Upper lobe of left lung (tissue), 6 donors: ENCODE results near the gene LRRC7. TPM values are rescaled to one million over a fixed set of nuclear protein-coding genes. Genes with fewer than 3 reads are reported as not detected.

Experiments
- ATAC-seq, 2 donors: fragments of 200-7000 bp; cut with Tn5 transposase; one replicate each; pipeline ENCODE4 v1.9.1; 2022; ENCODE audit warnings: mild to moderate bottlenecking in 2 of 2, moderate library complexity in 2 of 2; ENCODE audit not compliant: low FRiP score in 2 of 2
- DNase-seq, 2 donors: peaks; one replicate each; pipeline ENCODE4 v3.0.0-alpha.2; 2019 to 2020
- H3K27ac ChIP-seq, 4 donors: fragments of 200-600 bp; sonication (generic); one replicate each; pipeline ENCODE4 v1.5.1; 2016 to 2019
- H3K27me3 ChIP-seq, 4 donors: fragments of 200-600 bp; sonication (generic); one replicate each; pipeline ENCODE4 v1.5.1; 2017 to 2019
- H3K36me3 ChIP-seq, 4 donors: fragments of 200-600 bp; sonication (generic); one replicate each; pipeline ENCODE4 v1.5.1; 2016 to 2019
- H3K4me1 ChIP-seq, 4 donors: fragments of 200-600 bp; sonication (generic); one replicate each; pipeline ENCODE4 v1.5.1; 2018 to 2019
- H3K4me3 ChIP-seq, 4 donors: fragments of 200-600 bp; sonication (generic); one replicate each; pipeline ENCODE4 v1.5.1; 2017 to 2019; ENCODE audit warnings: mild to moderate bottlenecking in 2 of 4, moderate library complexity in 1 of 4
- H3K9me3 ChIP-seq, 4 donors: fragments of 200-600 bp; sonication (generic); one replicate each; pipeline ENCODE4 v1.5.1; 2018 to 2019
- CTCF ChIP-seq, 6 experiments: fragments of 450-650 bp in 4 of 6; fragments of 200-600 bp in 2 of 6; sonication (generic) in 2 of 6; IDR thresholded peaks; one replicate each; pipeline ENCODE4 v1.5.1; 2016 to 2019; ENCODE audit warnings: antibody characterized with exemption in 6 of 6
- EP300 ChIP-seq, 4 donors: sonication (generic); formaldehyde crosslinking; IDR thresholded peaks; one replicate each; pipeline ENCODE4 v1.5.1; 2017; ENCODE audit warnings: antibody characterized with exemption in 4 of 4, control low read depth in 2 of 4
- POLR2A ChIP-seq, 4 donors: fragments of 450-650 bp; IDR thresholded peaks; one replicate each; pipeline ENCODE4 v1.5.1; 2016 to 2017; ENCODE audit warnings: antibody characterized with exemption in 4 of 4, mild to moderate bottlenecking in 2 of 4
- POLR2AphosphoS5 ChIP-seq, 2 donors: sonication (generic); formaldehyde crosslinking; IDR thresholded peaks; one replicate each; pipeline ENCODE4 v1.5.1; 2017; ENCODE audit warnings: antibody characterized with exemption in 2 of 2
- WGBS, 2 donors: methylation state at CpG; one replicate each; pipeline ENCODE4 v1.1.5; 2017 to 2018; 5-methylcytosine and 5-hydroxymethylcytosine counted together
- total RNA-seq, 6 donors: library from RNA; depleted of rRNA in 4 of 6; stranded (reverse); fragments of >200 nt in 4 of 6; gene quantifications; one replicate each; pipeline versions ENCODE4 v1.1.0 to v1.2.1, GENCODE V29; 2016 to 2021
- donor health status: DM: no; HTN: no; CAD: no; lungs with moderate emphysema.
- donor health status: DM: no; HTN: yes; CAD: no; lungs with severe emphysema.

The LRRC7 gene
- total RNA-seq, 6 donors from 2014 or later = not detected

DNA sequence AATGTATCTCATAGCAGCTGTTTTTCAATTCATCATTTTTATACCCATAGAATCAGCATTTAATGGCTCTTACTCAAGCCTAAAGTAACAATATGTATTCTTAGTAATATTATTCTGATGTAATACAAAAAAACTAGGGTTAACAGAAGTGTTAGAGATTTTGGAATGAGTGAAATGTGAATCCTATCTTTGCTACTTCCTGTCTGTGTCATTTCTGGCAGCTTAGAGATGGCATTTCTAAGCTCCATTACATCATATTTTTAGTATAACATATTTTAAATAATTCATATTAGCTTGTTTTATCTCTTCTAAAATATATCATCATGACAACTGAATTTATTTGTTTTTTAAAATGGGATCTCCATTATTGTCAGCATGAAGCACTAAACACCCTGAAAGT, 90.2 kb downstream of the LRRC7 start:
- no peaks in the 10 kb centered on the region for H3K36me3 ChIP-seq
- no peaks in the 10 kb centered on the region for H3K27me3 ChIP-seq
- no peak for TF ChIP-seq POLR2A (IDR thresholded peaks at IDR 0.05)
- H3K4me1 ChIP-seq = no peaks in the 10 kb centered on the region
- DNase-seq (no peak), ATAC-seq (no peak)
- H3K27ac ChIP-seq = no peak overlapping the region
- H3K4me3 ChIP-seq = no peak overlapping the region
- no peaks in the 10 kb centered on the region for H3K9me3 ChIP-seq

GRCh38 chr1:69661686-69662085, 94.0 kb downstream of the LRRC7 start:
- ATAC-seq (no peak), DNase-seq (no peak)
- Histone ChIP-seq H3K4me1 (no peaks in the 10 kb centered on the region), H3K27ac (no peak overlapping the region), H3K27me3 (no peaks in the 10 kb centered on the region), H3K36me3 (no peaks in the 10 kb centered on the region), H3K9me3 (peaks cover 0 to 4% (median 0%) of the 10 kb centered on the region in 4 donors), H3K4me3 (no peak overlapping the region)
- 56 to 63% methylated on average over 1 of the region's 1 CpG for WGBS, 2 donors
- TF ChIP-seq POLR2AphosphoS5 (IDR thresholded peaks at IDR 0.05) (no peak), CTCF (IDR thresholded peaks at IDR 0.05) (no peak), EP300 (IDR thresholded peaks at IDR 0.05) (no peak), POLR2A (IDR thresholded peaks at IDR 0.05) (no peak)

- peaks cover 0 to 4% (median 0%) of the 10 kb centered on the region in 4 donors for H3K9me3 ChIP-seq
- H3K27me3 ChIP-seq = no peaks in the 10 kb centered on the region
- 83 to 84% methylated on average over 2 of the region's 2 CpGs for WGBS, 2 donors
- no peak overlapping the region for H3K4me3 ChIP-seq
- TF ChIP-seq POLR2AphosphoS5 (IDR thresholded peaks at IDR 0.05) = no peak
- TF ChIP-seq POLR2A (IDR thresholded peaks at IDR 0.05) = no peak
- no peak for TF ChIP-seq CTCF (IDR thresholded peaks at IDR 0.05)
- TF ChIP-seq EP300 (IDR thresholded peaks at IDR 0.05) = no peak
- ATAC-seq (no peak), DNase-seq (no peak)
- H3K36me3 ChIP-seq = no peaks in the 10 kb centered on the region
- H3K27ac ChIP-seq = no peak overlapping the region
- no peaks in the 10 kb centered on the region for H3K4me1 ChIP-seq
Measured at GRCh38 chr1:69662321-69662720, 94.6 kb downstream of the LRRC7 start.

DNA sequence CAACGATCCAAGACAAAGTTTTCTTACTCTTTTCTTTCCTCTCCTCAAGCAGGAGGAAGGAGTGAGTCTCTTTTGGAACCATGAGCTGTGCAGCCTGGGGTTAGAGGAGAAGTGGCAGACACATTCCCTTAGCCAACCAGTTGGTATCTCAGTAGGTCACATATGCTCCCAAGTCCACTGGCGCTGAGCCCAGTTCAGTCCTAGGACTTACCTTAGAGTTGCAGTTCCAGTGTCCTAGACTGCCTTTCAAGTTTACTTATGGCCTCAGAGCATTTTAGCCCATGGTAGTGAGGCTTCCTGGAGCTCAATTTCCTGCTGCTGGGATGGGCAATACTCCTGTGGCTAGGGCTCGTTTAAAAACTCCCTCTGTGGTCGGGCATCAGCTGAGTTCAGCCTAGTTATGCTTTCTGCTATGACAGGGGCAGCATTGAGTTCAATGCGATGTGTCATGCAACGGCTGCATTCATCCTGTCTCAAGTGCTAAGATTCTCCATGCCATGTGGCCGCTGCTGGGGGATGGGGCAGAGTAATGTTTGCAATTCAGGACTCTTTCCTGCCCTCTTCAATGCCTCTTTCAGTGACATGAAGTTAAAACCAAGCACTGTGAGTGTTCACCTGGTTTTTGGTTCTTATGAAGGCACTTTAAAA, 103.8 kb downstream of the LRRC7 start:
- TF ChIP-seq EP300 (IDR thresholded peaks at IDR 0.05) (no peak), POLR2A (IDR thresholded peaks at IDR 0.05) (no peak), CTCF (IDR thresholded peaks at IDR 0.05) (no peak), POLR2AphosphoS5 (IDR thresholded peaks at IDR 0.05) (no peak)
- ATAC-seq (no peak), DNase-seq (no peak)
- Histone ChIP-seq H3K4me1 (no peaks in the 10 kb centered on the region), H3K36me3 (no peaks in the 10 kb centered on the region), H3K27ac (no peak overlapping the region), H3K9me3 (no peaks in the 10 kb centered on the region), H3K27me3 (no peaks in the 10 kb centered on the region), H3K4me3 (no peak overlapping the region)
- WGBS, 2 donors = 70 to 72% methylated on average over 7 of the region's 7 CpGs

DNA sequence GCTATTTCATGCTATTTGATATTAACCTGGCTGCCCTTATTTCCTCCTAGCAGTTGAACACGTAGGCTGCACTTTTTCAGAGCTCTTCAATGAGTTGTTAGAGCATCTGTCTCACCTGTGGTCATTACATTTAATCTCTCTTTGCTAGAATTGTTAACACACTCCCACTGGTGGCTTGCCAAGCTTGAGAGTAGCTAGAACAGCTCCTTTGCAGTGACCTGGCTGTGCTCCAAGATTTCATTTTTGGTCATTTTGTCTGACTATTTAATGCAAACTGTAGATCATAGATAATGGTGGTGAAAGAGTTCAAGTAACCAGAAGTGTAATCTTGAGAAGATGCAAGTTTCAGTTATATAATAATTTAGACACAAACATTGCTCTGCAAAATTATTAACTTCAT, 105.6 kb downstream of the LRRC7 start:
- Histone ChIP-seq H3K4me1 (no peaks in the 10 kb centered on the region), H3K27ac (no peak overlapping the region), H3K27me3 (no peaks in the 10 kb centered on the region), H3K9me3 (no peaks in the 10 kb centered on the region), H3K4me3 (no peak overlapping the region), H3K36me3 (no peaks in the 10 kb centered on the region)
- TF ChIP-seq POLR2AphosphoS5 (IDR thresholded peaks at IDR 0.05) (no peak), EP300 (IDR thresholded peaks at IDR 0.05) (no peak), CTCF (IDR thresholded peaks at IDR 0.05) (no peak), POLR2A (IDR thresholded peaks at IDR 0.05) (no peak)
- ATAC-seq (no peak), DNase-seq (no peak)
- WGBS, 2 donors = 46 to 52% methylated on average over 1 of the region's 1 CpG
